Measurements from ENCODE around the gene TLR7. TPM values are rescaled to one million over a fixed set of nuclear protein-coding genes. Genes with fewer than 3 reads are reported as not detected.

TLR7 gene
- total RNA-seq, 1 experiment from 2014 or later = not detected

DNA sequence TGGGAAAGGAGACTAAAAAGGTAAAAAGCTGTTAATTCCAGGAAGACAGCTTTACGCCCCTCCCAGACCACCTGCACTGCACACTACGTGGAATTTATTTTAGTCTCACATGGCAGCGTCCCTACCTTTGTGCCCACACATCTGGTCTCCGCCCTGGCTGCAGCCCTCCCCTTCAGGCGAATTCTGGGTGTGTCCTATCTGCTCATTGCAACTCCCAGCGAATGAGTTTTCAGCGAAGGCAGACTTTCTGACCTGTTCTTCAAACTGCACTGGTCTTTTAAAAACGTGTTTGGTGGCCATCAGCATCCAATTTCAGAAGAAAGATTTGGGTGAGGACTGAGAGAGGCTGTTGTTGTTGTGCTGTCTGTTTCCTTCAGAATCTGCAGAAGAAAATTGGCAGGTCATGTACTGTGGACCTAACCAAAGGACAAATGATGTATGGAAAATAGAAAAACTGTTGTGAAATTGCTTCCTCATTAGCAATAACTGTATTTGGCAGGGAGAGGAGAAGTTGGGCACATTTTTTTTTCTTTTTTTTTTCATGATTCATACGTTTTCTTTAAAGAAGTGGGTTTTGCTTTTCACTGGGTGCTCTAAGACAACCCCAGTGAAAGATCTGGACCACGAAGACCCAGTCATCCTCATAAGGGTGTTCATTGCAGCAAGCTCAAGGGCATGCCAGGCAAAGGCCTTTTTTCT is 43.7 kb downstream of the TLR7 start:
- Histone ChIP-seq H3K36me3 (ENCODE audit: control insufficient read depth, insufficient read depth, low read length) (no peaks in the 10 kb centered on the region), H3K4me1 (ENCODE audit: control insufficient read depth, insufficient read depth, low read length) (no peaks in the 10 kb centered on the region), H3K9me3 (ENCODE audit: control insufficient read depth, insufficient read depth, low read depth, low read length) (no peaks in the 10 kb centered on the region), H3K27ac (ENCODE audit: low read length) (no peak overlapping the region), H3K4me3 (ENCODE audit: low read depth in 2 of 2, low read length in 2 of 2) (no peak overlapping the region), H3K27me3 (ENCODE audit: control insufficient read depth, insufficient read depth, low read length) (no peaks in the 10 kb centered on the region)
- in situ Hi-C loops (cut with HindIII; ENCODE audit: low pct_unique_long_range_greater_than_20kb, low sequenced_read_pairs) (no loop called here), intact Hi-C loops (cut with micrococcal nuclease; ENCODE audit: unreplicated experiment) (no loop called here)
- no peak for ATAC-seq
- ChIA-PET POLR2A (no interaction called here), CTCF (no interaction called here)
- no peak for DNase-seq (ENCODE audit: low read depth, low spot score)
- TF ChIP-seq CTCF (IDR thresholded peaks at IDR 0.05) (no peak), SIN3A (IDR thresholded peaks at IDR 0.05; ENCODE audit: borderline replicate concordance, insufficient read depth, low read depth, low read length) (no peak), TCF7L2 (IDR thresholded peaks at IDR 0.05; ENCODE audit: low read depth, low read length) (no peak), REST (IDR thresholded peaks at IDR 0.05; ENCODE audit: insufficient read depth in 1 of 2, low read depth in 2 of 2, low read length in 1 of 2) (no peak), POLR2AphosphoS5 (IDR thresholded peaks at IDR 0.05; ENCODE audit: low read depth, low read length) (no peak)
- no TSS peak for BruUV-seq (replicated peaks)

DNA sequence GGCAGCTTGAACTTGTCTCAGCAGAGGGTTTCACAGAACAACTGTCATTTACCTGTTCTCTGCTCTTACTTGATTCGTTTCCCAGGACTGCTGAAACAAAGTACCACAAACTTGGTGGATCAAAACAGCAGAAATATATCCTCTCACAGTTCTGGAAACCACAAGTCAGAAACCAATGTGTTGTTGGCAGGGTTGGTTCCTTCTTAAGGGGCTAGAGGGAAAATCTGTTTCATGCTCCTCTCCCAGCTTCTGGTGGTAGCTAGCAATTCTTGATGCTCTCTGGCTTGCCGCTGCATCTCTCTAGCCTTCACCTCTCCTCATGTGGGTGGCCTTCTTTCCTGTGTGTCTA is 44.2 kb downstream of the TLR7 start:
- no peak for DNase-seq (ENCODE audit: low read depth, low spot score)
- in situ Hi-C loops (cut with HindIII; ENCODE audit: low pct_unique_long_range_greater_than_20kb, low sequenced_read_pairs) = no loop called here
- no peak overlapping the region for H3K27ac ChIP-seq (ENCODE audit: low read length)
- no peaks in the 10 kb centered on the region for H3K27me3 ChIP-seq (ENCODE audit: control insufficient read depth, insufficient read depth, low read length)
- TF ChIP-seq TCF7L2 (IDR thresholded peaks at IDR 0.05; ENCODE audit: low read depth, low read length) = no peak
- no peak for TF ChIP-seq POLR2AphosphoS5 (IDR thresholded peaks at IDR 0.05; ENCODE audit: low read depth, low read length)
- TF ChIP-seq SIN3A (IDR thresholded peaks at IDR 0.05; ENCODE audit: borderline replicate concordance, insufficient read depth, low read depth, low read length) = no peak
- TF ChIP-seq CTCF (IDR thresholded peaks at IDR 0.05) = no peak
- TF ChIP-seq REST (IDR thresholded peaks at IDR 0.05; ENCODE audit: insufficient read depth in 1 of 2, low read depth in 2 of 2, low read length in 1 of 2) = no peak
- no TSS peak for BruUV-seq (replicated peaks)
- CTCF ChIA-PET = no interaction called here
- ATAC-seq = no peak
- no peaks in the 10 kb centered on the region for H3K9me3 ChIP-seq (ENCODE audit: control insufficient read depth, insufficient read depth, low read depth, low read length)
- no peak overlapping the region for H3K4me3 ChIP-seq (ENCODE audit: low read depth in 2 of 2, low read length in 2 of 2)
- no peaks in the 10 kb centered on the region for H3K4me1 ChIP-seq (ENCODE audit: control insufficient read depth, insufficient read depth, low read length)
- intact Hi-C loops (cut with micrococcal nuclease; ENCODE audit: unreplicated experiment) = no loop called here
- H3K36me3 ChIP-seq (ENCODE audit: control insufficient read depth, insufficient read depth, low read length) = no peaks in the 10 kb centered on the region
- POLR2A ChIA-PET = no interaction called here
